ENCODE data around the gene MCUB.
"Not testable (repeated sequence)": the region's sequence is repeated elsewhere in the genome, so short reads cannot be mapped to it uniquely, and the experiment has no call there.

Gene MCUB, protein sequence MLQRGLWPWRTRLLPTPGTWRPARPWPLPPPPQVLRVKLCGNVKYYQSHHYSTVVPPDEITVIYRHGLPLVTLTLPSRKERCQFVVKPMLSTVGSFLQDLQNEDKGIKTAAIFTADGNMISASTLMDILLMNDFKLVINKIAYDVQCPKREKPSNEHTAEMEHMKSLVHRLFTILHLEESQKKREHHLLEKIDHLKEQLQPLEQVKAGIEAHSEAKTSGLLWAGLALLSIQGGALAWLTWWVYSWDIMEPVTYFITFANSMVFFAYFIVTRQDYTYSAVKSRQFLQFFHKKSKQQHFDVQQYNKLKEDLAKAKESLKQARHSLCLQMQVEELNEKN

DNA sequence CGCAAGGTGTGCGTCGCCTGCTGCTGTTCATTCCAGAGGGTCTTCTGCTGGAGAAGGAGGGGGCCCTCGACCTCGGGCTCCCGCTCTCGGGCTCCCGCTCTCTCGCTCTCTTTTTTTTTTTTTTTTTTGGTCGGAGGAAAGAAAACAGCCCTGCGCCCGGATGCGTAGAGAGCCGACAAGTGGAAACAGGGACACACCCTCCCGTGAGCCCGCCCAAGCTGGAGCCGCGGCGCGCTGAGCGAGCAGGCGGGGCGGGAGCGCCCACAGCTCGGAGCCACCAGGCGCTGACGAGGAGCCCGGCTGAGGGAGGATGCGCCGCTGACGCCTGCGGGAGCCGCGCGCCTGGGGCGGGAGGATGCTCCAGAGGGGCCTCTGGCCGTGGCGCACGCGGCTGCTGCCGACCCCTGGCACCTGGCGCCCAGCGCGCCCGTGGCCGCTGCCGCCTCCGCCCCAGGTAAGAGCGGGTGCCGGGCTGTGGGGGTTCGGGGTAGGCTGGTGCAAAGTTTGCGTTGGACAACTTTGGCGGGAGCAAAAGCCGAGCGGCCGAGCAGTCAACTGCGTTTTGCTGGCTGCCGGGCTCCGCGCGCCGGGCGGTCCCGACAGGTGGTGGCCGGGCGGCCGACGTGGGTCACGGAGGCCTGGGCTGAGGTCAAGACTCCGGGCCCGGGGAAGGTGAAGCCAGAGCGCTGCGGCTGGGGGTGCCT is at the start of gene MCUB:
Gene MCUB (plus strand): TSS at position 264 of the 704 bp plus-strand sequence. CDS start 92 bp downstream, at position 356.
- Histone ChIP-seq H3K27me3 (ENCODE audit: low read depth, low read length) (no peaks in the 10 kb centered on the region), H3K27ac (ENCODE audit: low read length) (peak within 1 kb of the TSS; percentile 80), H3K36me3 (ENCODE audit: control insufficient read depth in 1 of 2, insufficient read depth in 2 of 2, low read length in 2 of 2) (no peaks in the 10 kb centered on the region), H3K4me3 (ENCODE audit: low read depth in 1 of 2, low read length in 2 of 2) (peak within 1 kb of the TSS; percentile 75 to 80), H3K9me3 (ENCODE audit: control insufficient read depth in 1 of 2, low read length in 2 of 2) (no peaks in the 10 kb centered on the region), H3K4me1 (ENCODE audit: control insufficient read depth in 1 of 2, insufficient read depth in 2 of 2, low read length in 2 of 2) (peaks cover 0 to 7% of the 10 kb centered on the region in 2 donors)

DNA sequence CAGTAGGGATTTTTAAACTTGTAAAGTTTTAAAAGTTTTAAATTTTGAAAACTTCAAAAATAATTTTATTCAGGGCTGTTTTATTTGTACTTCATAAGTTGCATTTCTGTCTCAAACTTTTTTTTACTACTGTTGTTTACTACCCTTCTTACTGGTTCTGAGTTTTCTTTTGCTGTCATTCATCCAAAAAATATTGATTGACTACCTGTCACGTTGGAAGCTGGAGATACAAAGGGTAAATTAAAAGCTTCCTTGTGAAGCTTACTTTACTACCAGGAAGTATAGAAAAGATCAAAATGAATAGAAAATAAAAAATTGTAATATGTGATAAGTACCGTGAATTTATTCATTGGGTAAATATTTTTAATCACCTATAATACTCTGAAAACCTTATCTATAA is 49.4 kb upstream of the MCUB start:
- peaks cover 14 to 21% of the 10 kb centered on the region in 2 donors for H3K36me3 ChIP-seq (ENCODE audit: control insufficient read depth in 1 of 2, insufficient read depth in 2 of 2, low read length in 2 of 2)
- H3K27me3 ChIP-seq (ENCODE audit: low read depth, low read length), result no peaks in the 10 kb centered on the region
- no peak overlapping the region for H3K27ac ChIP-seq (ENCODE audit: low read length)
- no peak overlapping the region for H3K4me3 ChIP-seq (ENCODE audit: low read depth in 1 of 2, low read length in 2 of 2)
- H3K9me3 ChIP-seq (ENCODE audit: control insufficient read depth in 1 of 2, low read length in 2 of 2), result no peaks in the 10 kb centered on the region
- H3K4me1 ChIP-seq (ENCODE audit: control insufficient read depth in 1 of 2, insufficient read depth in 2 of 2, low read length in 2 of 2), result no peaks in the 10 kb centered on the region

DNA sequence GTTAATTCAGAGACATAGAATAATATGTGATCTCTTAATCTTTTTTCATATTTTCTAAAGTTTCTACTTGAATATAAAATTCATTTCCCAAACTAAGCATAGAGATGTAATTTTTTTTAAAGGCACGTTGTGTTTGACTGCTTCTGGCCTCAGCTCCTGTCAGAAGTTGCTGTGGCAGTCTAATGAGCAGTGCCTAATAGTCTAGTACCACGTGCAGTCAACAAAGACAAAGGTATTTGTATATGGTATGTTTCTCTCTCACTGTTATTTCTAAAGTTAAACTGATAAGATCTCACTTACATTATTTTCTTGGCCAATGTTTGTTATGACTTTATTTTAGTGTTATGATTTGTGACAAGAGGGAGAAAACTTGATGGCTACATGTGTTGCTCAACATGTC is 48.6 kb upstream of the MCUB start:
- Histone ChIP-seq H3K27ac (ENCODE audit: low read length) (no peak overlapping the region), H3K9me3 (ENCODE audit: control insufficient read depth in 1 of 2, low read length in 2 of 2) (no peaks in the 10 kb centered on the region), H3K4me3 (ENCODE audit: low read depth in 1 of 2, low read length in 2 of 2) (no peak overlapping the region), H3K4me1 (ENCODE audit: control insufficient read depth in 1 of 2, insufficient read depth in 2 of 2, low read length in 2 of 2) (no peaks in the 10 kb centered on the region), H3K27me3 (ENCODE audit: low read depth, low read length) (no peaks in the 10 kb centered on the region), H3K36me3 (ENCODE audit: control insufficient read depth in 1 of 2, insufficient read depth in 2 of 2, low read length in 2 of 2) (peaks cover 18 to 21% of the 10 kb centered on the region in 2 donors)

DNA sequence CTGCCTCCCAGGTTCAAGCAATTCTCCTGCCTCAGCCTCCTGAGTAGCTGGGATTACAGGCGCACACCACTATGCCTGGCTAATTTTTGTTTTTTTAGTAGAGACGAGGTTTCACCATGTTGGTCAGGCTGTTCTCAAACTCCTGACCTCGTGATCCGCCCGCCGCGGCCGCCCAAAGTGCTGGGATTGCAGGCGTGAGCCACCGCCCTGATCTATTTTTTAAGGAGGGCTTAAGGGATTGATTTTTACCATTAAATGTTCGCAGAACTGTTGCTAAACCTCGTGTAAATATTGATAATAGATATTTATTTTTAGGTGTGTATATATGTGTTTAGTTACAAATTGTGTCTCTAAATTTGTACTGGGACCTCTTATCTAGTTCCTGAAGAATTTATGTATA is 46.7 kb upstream of the MCUB start:
- H3K27ac ChIP-seq (ENCODE audit: low read length); H3K4me3 ChIP-seq (ENCODE audit: low read depth in 1 of 2, low read length in 2 of 2); H3K27me3 ChIP-seq (ENCODE audit: low read depth, low read length); H3K4me1 ChIP-seq (ENCODE audit: control insufficient read depth in 1 of 2, insufficient read depth in 2 of 2, low read length in 2 of 2); H3K9me3 ChIP-seq (ENCODE audit: control insufficient read depth in 1 of 2, low read length in 2 of 2): not testable (repeated sequence)
- H3K36me3 ChIP-seq (ENCODE audit: control insufficient read depth in 1 of 2, insufficient read depth in 2 of 2, low read length in 2 of 2), result peaks cover 25 to 26% of the 10 kb centered on the region in 2 donors

DNA sequence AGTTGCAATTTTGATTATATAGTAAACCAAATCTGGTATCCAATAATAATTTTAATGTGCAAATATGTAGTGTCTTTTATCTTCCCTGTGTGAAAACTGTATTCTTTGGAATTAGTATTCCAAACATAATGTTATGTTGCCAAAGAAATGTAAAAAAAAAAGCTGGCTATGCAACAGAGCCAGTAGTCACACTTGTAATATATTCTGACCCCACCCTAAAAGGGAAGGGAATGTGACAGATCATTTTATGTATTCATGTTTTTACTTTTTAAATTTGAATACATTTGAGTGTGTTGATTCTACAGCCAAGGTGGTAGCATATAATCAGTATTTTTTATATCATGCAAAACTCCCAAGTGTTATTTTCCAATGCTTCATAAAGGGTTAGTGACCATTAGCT is 27.9 kb upstream of the MCUB start:
- no peaks in the 10 kb centered on the region for H3K4me1 ChIP-seq (ENCODE audit: control insufficient read depth in 1 of 2, insufficient read depth in 2 of 2, low read length in 2 of 2)
- H3K27ac ChIP-seq (ENCODE audit: low read length), result no peak overlapping the region
- no peaks in the 10 kb centered on the region for H3K27me3 ChIP-seq (ENCODE audit: low read depth, low read length)
- H3K4me3 ChIP-seq (ENCODE audit: low read depth in 1 of 2, low read length in 2 of 2), result no peak overlapping the region
- H3K36me3 ChIP-seq (ENCODE audit: control insufficient read depth in 1 of 2, insufficient read depth in 2 of 2, low read length in 2 of 2), result peaks cover 39 to 71% of the 10 kb centered on the region in 2 donors
- H3K9me3 ChIP-seq (ENCODE audit: control insufficient read depth in 1 of 2, low read length in 2 of 2), result no peaks in the 10 kb centered on the region

DNA sequence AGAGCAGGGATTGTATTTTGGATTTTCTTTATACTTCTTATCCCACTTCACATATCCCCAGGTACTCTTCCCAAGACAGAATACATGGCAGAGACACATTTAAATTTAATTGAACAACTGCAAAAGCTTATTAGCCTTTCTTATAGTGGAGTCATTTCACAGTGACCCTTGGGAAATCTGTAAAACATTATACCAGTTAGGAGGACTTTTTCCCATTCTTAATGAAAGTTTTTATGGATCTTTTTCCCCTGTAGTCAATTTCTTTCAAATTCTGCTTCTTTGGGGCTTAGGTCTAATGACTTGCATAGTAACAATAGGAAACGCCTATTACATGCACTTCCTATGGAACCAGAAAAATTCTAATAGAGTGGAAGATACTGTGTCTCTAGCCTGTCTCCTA is 14.6 kb upstream of the MCUB start:
- Histone ChIP-seq H3K4me1 (ENCODE audit: control insufficient read depth in 1 of 2, insufficient read depth in 2 of 2, low read length in 2 of 2) (no peaks in the 10 kb centered on the region), H3K36me3 (ENCODE audit: control insufficient read depth in 1 of 2, insufficient read depth in 2 of 2, low read length in 2 of 2) (peaks cover 16 to 26% of the 10 kb centered on the region in 2 donors), H3K27me3 (ENCODE audit: low read depth, low read length) (no peaks in the 10 kb centered on the region), H3K9me3 (ENCODE audit: control insufficient read depth in 1 of 2, low read length in 2 of 2) (no peaks in the 10 kb centered on the region), H3K27ac (ENCODE audit: low read length) (no peak overlapping the region), H3K4me3 (ENCODE audit: low read depth in 1 of 2, low read length in 2 of 2) (no peak overlapping the region)

DNA sequence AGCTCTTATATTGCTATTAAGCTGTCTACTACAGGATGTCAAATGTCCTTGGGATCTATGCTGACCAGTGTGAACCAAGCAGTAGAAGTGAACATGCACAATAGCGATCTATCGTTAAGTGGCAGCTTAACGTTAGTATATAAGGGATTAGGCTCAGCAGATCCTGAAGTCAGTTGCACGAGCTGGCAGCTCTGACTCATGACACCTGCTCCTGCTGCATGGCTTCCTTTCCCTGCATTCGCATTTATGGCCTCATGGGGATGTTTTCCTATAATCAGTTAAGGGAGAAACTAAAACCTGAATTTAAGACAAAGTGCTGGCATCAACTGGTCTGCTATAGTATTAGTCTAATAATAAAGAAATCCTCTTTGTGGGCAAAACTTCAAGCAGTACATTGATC is 12.7 kb upstream of the MCUB start:
- Histone ChIP-seq H3K27ac (ENCODE audit: low read length) (no peak overlapping the region), H3K9me3 (ENCODE audit: control insufficient read depth in 1 of 2, low read length in 2 of 2) (no peaks in the 10 kb centered on the region), H3K27me3 (ENCODE audit: low read depth, low read length) (no peaks in the 10 kb centered on the region), H3K36me3 (ENCODE audit: control insufficient read depth in 1 of 2, insufficient read depth in 2 of 2, low read length in 2 of 2) (peaks cover 5 to 19% of the 10 kb centered on the region in 2 donors), H3K4me1 (ENCODE audit: control insufficient read depth in 1 of 2, insufficient read depth in 2 of 2, low read length in 2 of 2) (no peaks in the 10 kb centered on the region), H3K4me3 (ENCODE audit: low read depth in 1 of 2, low read length in 2 of 2) (no peak overlapping the region)

DNA sequence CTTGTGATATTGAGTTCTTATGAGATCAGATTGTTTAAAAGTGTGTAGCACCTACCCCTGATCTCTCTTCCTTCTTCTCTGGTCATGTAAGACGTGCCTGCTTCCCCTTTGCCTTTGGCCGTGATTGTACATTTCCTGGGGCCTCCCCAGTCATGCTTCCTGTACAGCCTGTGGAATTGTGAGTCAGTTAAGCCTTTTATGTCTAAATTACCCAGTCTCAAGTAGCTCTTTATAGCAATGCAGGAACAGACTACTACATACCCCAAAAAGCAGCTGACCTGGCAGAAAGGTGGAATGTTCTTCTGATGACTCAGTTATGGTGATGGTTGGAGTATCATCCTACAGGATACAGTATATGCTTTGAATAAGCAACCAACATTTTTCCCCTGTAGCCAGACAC is 11.4 kb upstream of the MCUB start:
- Histone ChIP-seq H3K9me3 (ENCODE audit: control insufficient read depth in 1 of 2, low read length in 2 of 2) (no peaks in the 10 kb centered on the region), H3K27ac (ENCODE audit: low read length) (no peak overlapping the region), H3K4me3 (ENCODE audit: low read depth in 1 of 2, low read length in 2 of 2) (no peak overlapping the region), H3K4me1 (ENCODE audit: control insufficient read depth in 1 of 2, insufficient read depth in 2 of 2, low read length in 2 of 2) (no peaks in the 10 kb centered on the region), H3K36me3 (ENCODE audit: control insufficient read depth in 1 of 2, insufficient read depth in 2 of 2, low read length in 2 of 2) (peaks cover 0 to 14% of the 10 kb centered on the region in 2 donors), H3K27me3 (ENCODE audit: low read depth, low read length) (no peaks in the 10 kb centered on the region)

DNA sequence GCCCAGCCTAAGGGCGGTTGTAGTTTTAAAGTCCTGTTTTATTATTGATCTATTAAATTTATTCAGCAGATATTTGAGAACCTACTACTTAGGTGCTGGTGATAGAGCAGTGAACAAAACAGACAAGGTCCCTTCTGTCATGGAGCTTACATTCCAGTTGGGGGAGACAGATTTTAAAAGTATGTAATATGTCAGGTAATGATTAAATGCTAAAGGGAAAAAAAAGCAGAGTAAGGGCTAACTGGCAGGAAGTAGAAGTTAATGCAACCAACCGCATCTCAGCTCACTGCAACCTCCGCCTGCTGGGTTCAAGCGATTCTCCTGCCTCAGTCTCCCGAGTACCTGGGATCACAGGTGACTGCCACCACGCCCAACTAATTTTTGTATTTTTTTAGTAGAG is 7.8 kb upstream of the MCUB start:
- no peaks in the 10 kb centered on the region for H3K27me3 ChIP-seq (ENCODE audit: low read depth, low read length)
- H3K27ac ChIP-seq (ENCODE audit: low read length), result no peak overlapping the region
- peaks cover 0 to 5% of the 10 kb centered on the region in 2 donors for H3K36me3 ChIP-seq (ENCODE audit: control insufficient read depth in 1 of 2, insufficient read depth in 2 of 2, low read length in 2 of 2)

DNA sequence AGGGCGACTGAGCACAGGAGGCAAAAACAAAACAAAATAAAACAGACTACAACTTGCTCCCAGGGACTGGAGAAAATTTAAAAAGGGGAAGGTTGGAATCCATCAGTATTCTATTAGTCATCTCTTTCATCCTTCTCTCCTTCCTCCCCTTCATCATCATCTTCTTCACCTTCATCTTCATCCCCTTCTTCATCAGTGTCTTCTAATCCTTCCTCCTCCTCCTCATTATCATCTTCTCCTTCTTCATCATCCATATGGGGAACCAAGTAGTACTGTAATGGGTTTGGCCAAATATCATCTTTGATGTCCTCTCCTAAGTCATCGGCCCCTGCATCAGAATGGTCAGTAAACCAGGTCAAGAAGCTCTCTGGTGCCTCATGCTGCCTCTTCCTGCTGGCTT is 6.9 kb upstream of the MCUB start:
- Histone ChIP-seq H3K4me1 (ENCODE audit: control insufficient read depth in 1 of 2, insufficient read depth in 2 of 2, low read length in 2 of 2) (no peaks in the 10 kb centered on the region), H3K9me3 (ENCODE audit: control insufficient read depth in 1 of 2, low read length in 2 of 2) (no peaks in the 10 kb centered on the region), H3K27me3 (ENCODE audit: low read depth, low read length) (no peaks in the 10 kb centered on the region), H3K4me3 (ENCODE audit: low read depth in 1 of 2, low read length in 2 of 2) (no peak overlapping the region), H3K27ac (ENCODE audit: low read length) (no peak overlapping the region), H3K36me3 (ENCODE audit: control insufficient read depth in 1 of 2, insufficient read depth in 2 of 2, low read length in 2 of 2) (peaks cover 0 to 5% of the 10 kb centered on the region in 2 donors)

More for the DNA sequence above, 7.8 kb upstream of the MCUB start:
- Histone ChIP-seq H3K4me3 (ENCODE audit: low read depth in 1 of 2, low read length in 2 of 2) (no peak overlapping the region), H3K9me3 (ENCODE audit: control insufficient read depth in 1 of 2, low read length in 2 of 2) (no peaks in the 10 kb centered on the region), H3K4me1 (ENCODE audit: control insufficient read depth in 1 of 2, insufficient read depth in 2 of 2, low read length in 2 of 2) (no peaks in the 10 kb centered on the region)

DNA sequence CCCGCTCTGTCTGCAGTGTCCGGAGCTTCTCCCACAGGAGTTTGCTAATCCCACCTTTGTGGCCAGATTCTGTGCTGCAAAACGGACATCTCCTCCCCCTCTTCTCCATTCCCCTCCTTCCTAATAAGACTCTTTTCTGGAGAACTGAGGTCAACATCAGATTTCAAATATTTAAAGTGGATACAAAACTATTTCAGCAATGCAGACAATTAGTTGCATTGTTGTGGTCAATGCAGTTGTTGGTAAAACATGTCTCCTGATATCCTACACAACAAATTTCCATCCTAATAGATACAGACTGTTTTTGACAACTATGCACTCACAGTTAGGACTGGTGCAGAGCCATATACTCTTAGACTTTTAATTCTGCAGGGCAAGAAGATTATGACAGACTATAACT is 5.1 kb upstream of the MCUB start:
- no peak overlapping the region for H3K27ac ChIP-seq (ENCODE audit: low read length)
- no peaks in the 10 kb centered on the region for H3K9me3 ChIP-seq (ENCODE audit: control insufficient read depth in 1 of 2, low read length in 2 of 2)
- no peaks in the 10 kb centered on the region for H3K36me3 ChIP-seq (ENCODE audit: control insufficient read depth in 1 of 2, insufficient read depth in 2 of 2, low read length in 2 of 2)
- H3K27me3 ChIP-seq (ENCODE audit: low read depth, low read length), result no peaks in the 10 kb centered on the region
- no peak overlapping the region for H3K4me3 ChIP-seq (ENCODE audit: low read depth in 1 of 2, low read length in 2 of 2)
- H3K4me1 ChIP-seq (ENCODE audit: control insufficient read depth in 1 of 2, insufficient read depth in 2 of 2, low read length in 2 of 2), result no peaks in the 10 kb centered on the region
